ENCODE measurements around the gene KCNH3. TPM values are rescaled to one million over a fixed set of nuclear protein-coding genes. Genes with fewer than 3 reads are reported as not detected.

The KCNH3 gene
- total RNA-seq, 1 donor from 2014 or later = 0.16 TPM

- no peak for TF ChIP-seq CTCF (conservative IDR thresholded peaks at IDR 0.05)
- no peaks in the 10 kb centered on the region for H3K9me3 Mint-ChIP-seq
- no peak overlapping the region for H3K27ac Mint-ChIP-seq (ENCODE audit: unreplicated experiment)
- H3K4me1 Mint-ChIP-seq = peaks cover 12% of the 10 kb centered on the region
- peaks cover 79% of the 10 kb centered on the region for H3K27me3 Mint-ChIP-seq (ENCODE audit: low read depth)
- no peak overlapping the region for H3K4me3 Mint-ChIP-seq
- no peaks in the 10 kb centered on the region for H3K36me3 Mint-ChIP-seq (ENCODE audit: low read depth)
- DNase-seq (ENCODE audit: low read depth, low spot score) = no peak
These were observed 5.3 kb downstream of the KCNH3 start for GRCh38 chr12:49543914-49544815.

- no peak for DNase-seq (ENCODE audit: low read depth, low spot score)
- H3K27me3 Mint-ChIP-seq (ENCODE audit: low read depth) = peaks cover 64% of the 10 kb centered on the region
- TF ChIP-seq CTCF (conservative IDR thresholded peaks at IDR 0.05) = no peak
- H3K4me3 Mint-ChIP-seq = no peak overlapping the region
- H3K9me3 Mint-ChIP-seq = no peaks in the 10 kb centered on the region
- H3K4me1 Mint-ChIP-seq = peaks cover 19% of the 10 kb centered on the region
- no peaks in the 10 kb centered on the region for H3K36me3 Mint-ChIP-seq (ENCODE audit: low read depth)
- H3K27ac Mint-ChIP-seq (ENCODE audit: unreplicated experiment) = no peak overlapping the region
These were observed 7.0 kb downstream of the KCNH3 start for GRCh38 chr12:49545815-49546214.

- DNase-seq (ENCODE audit: low read depth, low spot score) = no peak
- H3K27me3 Mint-ChIP-seq (ENCODE audit: low read depth) = peaks cover 57% of the 10 kb centered on the region
- H3K27ac Mint-ChIP-seq (ENCODE audit: unreplicated experiment) = no peak overlapping the region
- no peaks in the 10 kb centered on the region for H3K9me3 Mint-ChIP-seq
- H3K36me3 Mint-ChIP-seq (ENCODE audit: low read depth) = no peaks in the 10 kb centered on the region
- no peak overlapping the region for H3K4me3 Mint-ChIP-seq
- no peak for TF ChIP-seq CTCF (conservative IDR thresholded peaks at IDR 0.05)
- H3K4me1 Mint-ChIP-seq = peaks cover 20% of the 10 kb centered on the region
These were observed 7.7 kb downstream of the KCNH3 start for GRCh38 chr12:49546481-49546880.

- H3K4me3 Mint-ChIP-seq = no peak overlapping the region
- no peaks in the 10 kb centered on the region for H3K9me3 Mint-ChIP-seq
- no peak overlapping the region for H3K27ac Mint-ChIP-seq (ENCODE audit: unreplicated experiment)
- DNase-seq (ENCODE audit: low read depth, low spot score) = no peak
- TF ChIP-seq CTCF (conservative IDR thresholded peaks at IDR 0.05) = no peak
- no peaks in the 10 kb centered on the region for H3K36me3 Mint-ChIP-seq (ENCODE audit: low read depth)
- H3K27me3 Mint-ChIP-seq (ENCODE audit: low read depth) = peaks cover 50% of the 10 kb centered on the region
- H3K4me1 Mint-ChIP-seq = peaks cover 20% of the 10 kb centered on the region
These were observed 8.4 kb downstream of the KCNH3 start for GRCh38 chr12:49547090-49547690.

- Mint-ChIP-seq H3K4me3 (no peak overlapping the region), H3K9me3 (no peaks in the 10 kb centered on the region), H3K27me3 (ENCODE audit: low read depth) (peaks cover 37% of the 10 kb centered on the region), H3K36me3 (ENCODE audit: low read depth) (no peaks in the 10 kb centered on the region), H3K4me1 (peaks cover 20% of the 10 kb centered on the region), H3K27ac (ENCODE audit: unreplicated experiment) (no peak overlapping the region)
- no peak for DNase-seq (ENCODE audit: low read depth, low spot score)
- no peak for TF ChIP-seq CTCF (conservative IDR thresholded peaks at IDR 0.05)
These were observed 9.6 kb downstream of the KCNH3 start for GRCh38 chr12:49548481-49548821.

Data from neural crest cell (in vitro differentiated cells).